Breast epithelium (tissue), 3 donors: ENCODE measurements around the gene KRTAP5-9.

Experiments
- CTCF ChIP-seq, 3 donors: fragments of 450-650 bp; IDR thresholded peaks; one replicate each; pipeline ENCODE4 v1.5.1; 2016 to 2017; ENCODE audit warnings: antibody characterized with exemption in 3 of 3, mild to moderate bottlenecking in 3 of 3, moderate library complexity in 3 of 3
- POLR2A ChIP-seq: fragments of 450-650 bp; IDR thresholded peaks from one replicate; pipeline ENCODE4 v1.6.1; 2016; ENCODE audit warnings: antibody characterized with exemption, mild to moderate bottlenecking, moderate library complexity
- POLR2AphosphoS5 ChIP-seq, 3 donors: sonication (generic); formaldehyde crosslinking; IDR thresholded peaks; one replicate each; pipeline ENCODE4 v1.6.1; 2017; ENCODE audit warnings: antibody characterized with exemption in 3 of 3

GRCh38 chr11:71558996-71559395 is 10.8 kb downstream of the KRTAP5-9 start:
- no peak for TF ChIP-seq POLR2AphosphoS5 (IDR thresholded peaks at IDR 0.05)
- no peak for TF ChIP-seq POLR2A
- TF ChIP-seq CTCF (IDR thresholded peaks at IDR 0.05): no peak
